ENCODE measurements around the gene EPN2. TPM values are rescaled to one million over a fixed set of nuclear protein-coding genes. Genes with fewer than 3 reads are reported as not detected.

EPN2 gene
- total and polyA plus RNA-seq, 10 of the 15 experiments (the other 5 are each of a cell fraction or from before 2014, with no cell fraction given) = 0.26 to 8.4 (median 4.7) TPM

DNA sequence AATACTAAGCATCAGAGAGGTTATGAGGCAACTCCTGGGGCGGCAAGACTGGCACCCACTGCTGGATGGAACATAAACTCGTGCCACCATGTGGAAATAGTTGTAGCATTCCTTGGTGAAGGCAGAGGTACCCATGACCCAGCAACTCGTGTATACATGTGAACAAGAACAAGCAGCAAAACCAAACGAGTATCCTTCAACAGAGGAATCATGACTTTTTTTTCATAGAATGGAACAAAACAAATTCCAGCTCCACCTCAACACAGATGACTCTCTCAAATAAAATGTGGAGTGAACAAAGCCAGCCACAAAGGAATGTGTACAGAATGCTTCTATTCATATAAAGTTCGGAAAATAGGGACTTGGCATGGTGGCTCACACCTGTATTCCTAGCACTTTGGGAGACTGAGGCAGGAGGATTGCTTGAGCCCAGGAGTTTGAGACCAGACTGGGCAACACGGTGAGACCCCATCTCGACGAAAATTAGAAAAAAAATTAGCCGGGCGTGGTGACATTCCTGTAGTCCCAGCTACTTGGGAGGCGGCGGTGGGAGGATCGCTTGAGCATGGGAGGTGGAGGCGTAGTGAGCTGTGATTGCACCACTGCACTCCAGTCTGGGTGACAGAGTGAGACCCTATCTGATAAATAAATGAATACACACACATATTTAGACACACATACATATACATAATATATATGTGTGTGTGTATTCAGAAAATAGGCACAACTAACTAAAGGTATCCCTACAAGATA is 90.0 kb downstream of the EPN2 start:
- in situ Hi-C loops (cut with MboI) = no loop called here
- WGBS (ENCODE audit: insufficient coverage, insufficient replicate concordance, low lambda C conversion rate, missing lambda C conversion rate) = 44% methylated on average over 14 of the region's 14 CpGs
- no peak overlapping the region for H3K4me3 ChIP-seq
- SMC1A ChIA-PET (ENCODE audit: uncharacterized antibody, unreplicated experiment) = no interaction called here
- H3K27ac ChIP-seq (ENCODE audit: control insufficient read depth, insufficient read depth) = no peak overlapping the region
- no peak for TF ChIP-seq IKZF2 (IDR thresholded peaks at IDR 0.05)
- TF ChIP-seq SPI1 (IDR thresholded peaks at IDR 0.05; ENCODE audit: borderline replicate concordance, insufficient read depth, low read depth, low read length) = no peak
- no peak for TF ChIP-seq CHD2 (IDR thresholded peaks at IDR 0.05; ENCODE audit: borderline replicate concordance, low read depth, low read length)
- no peak for TF ChIP-seq BMI1 (IDR thresholded peaks at IDR 0.05; ENCODE audit: borderline replicate concordance)
- no peak for TF ChIP-seq BCL11A (IDR thresholded peaks at IDR 0.05; ENCODE audit: low read depth, low read length)
- TF ChIP-seq, protein P1, sequence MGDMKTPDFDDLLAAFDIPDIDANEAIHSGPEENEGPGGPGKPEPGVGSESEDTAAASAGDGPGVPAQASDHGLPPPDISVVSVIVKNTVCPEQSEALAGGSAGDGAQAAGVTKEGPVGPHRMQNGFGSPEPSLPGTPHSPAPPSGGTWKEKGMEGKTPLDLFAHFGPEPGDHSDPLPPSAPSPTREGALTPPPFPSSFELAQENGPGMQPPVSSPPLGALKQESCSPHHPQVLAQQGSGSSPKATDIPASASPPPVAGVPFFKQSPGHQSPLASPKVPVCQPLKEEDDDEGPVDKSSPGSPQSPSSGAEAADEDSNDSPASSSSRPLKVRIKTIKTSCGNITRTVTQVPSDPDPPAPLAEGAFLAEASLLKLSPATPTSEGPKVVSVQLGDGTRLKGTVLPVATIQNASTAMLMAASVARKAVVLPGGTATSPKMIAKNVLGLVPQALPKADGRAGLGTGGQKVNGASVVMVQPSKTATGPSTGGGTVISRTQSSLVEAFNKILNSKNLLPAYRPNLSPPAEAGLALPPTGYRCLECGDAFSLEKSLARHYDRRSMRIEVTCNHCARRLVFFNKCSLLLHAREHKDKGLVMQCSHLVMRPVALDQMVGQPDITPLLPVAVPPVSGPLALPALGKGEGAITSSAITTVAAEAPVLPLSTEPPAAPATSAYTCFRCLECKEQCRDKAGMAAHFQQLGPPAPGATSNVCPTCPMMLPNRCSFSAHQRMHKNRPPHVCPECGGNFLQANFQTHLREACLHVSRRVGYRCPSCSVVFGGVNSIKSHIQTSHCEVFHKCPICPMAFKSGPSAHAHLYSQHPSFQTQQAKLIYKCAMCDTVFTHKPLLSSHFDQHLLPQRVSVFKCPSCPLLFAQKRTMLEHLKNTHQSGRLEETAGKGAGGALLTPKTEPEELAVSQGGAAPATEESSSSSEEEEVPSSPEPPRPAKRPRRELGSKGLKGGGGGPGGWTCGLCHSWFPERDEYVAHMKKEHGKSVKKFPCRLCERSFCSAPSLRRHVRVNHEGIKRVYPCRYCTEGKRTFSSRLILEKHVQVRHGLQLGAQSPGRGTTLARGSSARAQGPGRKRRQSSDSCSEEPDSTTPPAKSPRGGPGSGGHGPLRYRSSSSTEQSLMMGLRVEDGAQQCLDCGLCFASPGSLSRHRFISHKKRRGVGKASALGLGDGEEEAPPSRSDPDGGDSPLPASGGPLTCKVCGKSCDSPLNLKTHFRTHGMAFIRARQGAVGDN (IDR thresholded peaks at IDR 0.05) = no peak
- no peak for TF ChIP-seq CHD1 (IDR thresholded peaks at IDR 0.05; ENCODE audit: low read depth, low read length)
- no peak for TF ChIP-seq NR2C2 (IDR thresholded peaks at IDR 0.05; ENCODE audit: borderline replicate concordance, control insufficient read depth, insufficient read length, low read depth)
- TF ChIP-seq FOXM1 (IDR thresholded peaks at IDR 0.05; ENCODE audit: low read depth, low read length) = no peak
- TF ChIP-seq, protein P2, sequence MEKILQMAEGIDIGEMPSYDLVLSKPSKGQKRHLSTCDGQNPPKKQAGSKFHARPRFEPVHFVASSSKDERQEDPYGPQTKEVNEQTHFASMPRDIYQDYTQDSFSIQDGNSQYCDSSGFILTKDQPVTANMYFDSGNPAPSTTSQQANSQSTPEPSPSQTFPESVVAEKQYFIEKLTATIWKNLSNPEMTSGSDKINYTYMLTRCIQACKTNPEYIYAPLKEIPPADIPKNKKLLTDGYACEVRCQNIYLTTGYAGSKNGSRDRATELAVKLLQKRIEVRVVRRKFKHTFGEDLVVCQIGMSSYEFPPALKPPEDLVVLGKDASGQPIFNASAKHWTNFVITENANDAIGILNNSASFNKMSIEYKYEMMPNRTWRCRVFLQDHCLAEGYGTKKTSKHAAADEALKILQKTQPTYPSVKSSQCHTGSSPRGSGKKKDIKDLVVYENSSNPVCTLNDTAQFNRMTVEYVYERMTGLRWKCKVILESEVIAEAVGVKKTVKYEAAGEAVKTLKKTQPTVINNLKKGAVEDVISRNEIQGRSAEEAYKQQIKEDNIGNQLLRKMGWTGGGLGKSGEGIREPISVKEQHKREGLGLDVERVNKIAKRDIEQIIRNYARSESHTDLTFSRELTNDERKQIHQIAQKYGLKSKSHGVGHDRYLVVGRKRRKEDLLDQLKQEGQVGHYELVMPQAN (conservative IDR thresholded peaks at IDR 0.05) = no peak
- no peak for TF ChIP-seq JUNB (IDR thresholded peaks at IDR 0.05)
- TF ChIP-seq, protein P3, sequence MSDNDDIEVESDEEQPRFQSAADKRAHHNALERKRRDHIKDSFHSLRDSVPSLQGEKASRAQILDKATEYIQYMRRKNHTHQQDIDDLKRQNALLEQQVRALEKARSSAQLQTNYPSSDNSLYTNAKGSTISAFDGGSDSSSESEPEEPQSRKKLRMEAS (IDR thresholded peaks at IDR 0.05; ENCODE audit: low read depth, low read length) = no peak
- no peak for TF ChIP-seq RUNX3 (IDR thresholded peaks at IDR 0.05; ENCODE audit: low read length)
- TF ChIP-seq BACH1 (IDR thresholded peaks at IDR 0.05; ENCODE audit: borderline replicate concordance) = no peak
- TF ChIP-seq ZBED1 (IDR thresholded peaks at IDR 0.05; ENCODE audit: borderline replicate concordance) = no peak
- no peak for TF ChIP-seq IRF4 (IDR thresholded peaks at IDR 0.05; ENCODE audit: low read depth, low read length)
- TF ChIP-seq HDAC2 (IDR thresholded peaks at IDR 0.05) = no peak
- no peak for TF ChIP-seq MXI1 (IDR thresholded peaks at IDR 0.05; ENCODE audit: low read depth, low read length)
- no peak for TF ChIP-seq RFX5 (IDR thresholded peaks at IDR 0.05; ENCODE audit: low read depth, low read length)
- TF ChIP-seq EGR1 (IDR thresholded peaks at IDR 0.05; ENCODE audit: borderline replicate concordance in 1 of 2, low read depth in 2 of 2, low read length in 2 of 2) = no peak
- no peak overlapping the region for H3K4me2 ChIP-seq (ENCODE audit: control insufficient read depth, insufficient read depth)
- no peaks in the 10 kb centered on the region for H4K20me1 ChIP-seq (ENCODE audit: control insufficient read depth, insufficient read depth)
- DNase-seq (ENCODE audit: low read depth, low spot score) = no peak
- intact Hi-C loops (cut with micrococcal nuclease; ENCODE audit: unreplicated experiment) = no loop called here
- no peak for ATAC-seq
- H3K9me3 ChIP-seq (replicated peaks; ENCODE audit: control insufficient read depth, insufficient read depth, low read length) = no peaks in the 10 kb centered on the region
- POLR2A ChIA-PET = no interaction called here
- no peak overlapping the region for H2AFZ ChIP-seq (ENCODE audit: control insufficient read depth, low read depth, low read length)
- no peak for FAIRE-seq
- RAD21 ChIA-PET (ENCODE audit: unreplicated experiment) = no interaction called here
- H3K79me2 ChIP-seq (ENCODE audit: control insufficient read depth, insufficient read depth, low read length) = no peaks in the 10 kb centered on the region
- H3K27me3 ChIP-seq (replicated peaks in 1 of 2; ENCODE audit: control insufficient read depth in 2 of 2, insufficient read depth in 2 of 2, low read length in 1 of 2) = no peaks in the 10 kb centered on the region; a peak in 2 of 4 replicates
- no peaks in the 10 kb centered on the region for H3K36me3 ChIP-seq (ENCODE audit: control insufficient read depth in 2 of 2, insufficient read depth in 2 of 2, low read length in 1 of 2)
- CTCF ChIA-PET = no interaction called here
- no peaks in the 10 kb centered on the region for H3K4me1 ChIP-seq (ENCODE audit: control insufficient read depth, insufficient read depth, low read length)
- H3K9ac ChIP-seq (ENCODE audit: control insufficient read depth, insufficient read depth, low read length) = no peak overlapping the region
- no TSS peak for BruUV-seq (replicated peaks)

Measured in GM12878 (cell line).